ENCODE results near the gene ERGIC1. TPM values are rescaled to one million over a fixed set of nuclear protein-coding genes. Genes with fewer than 3 reads are reported as not detected.

Gene ERGIC1
- total and polyA plus RNA-seq, 10 of the 15 experiments (the other 5 are each of a cell fraction or from before 2014, with no cell fraction given) = 8.8 to 104 (median 76.3) TPM

GRCh38 chr5:172878933-172879752 lies 45.1 kb downstream of the ERGIC1 start:
- no peaks in the 10 kb centered on the region; the same call in 2 of the 3 replicates for H3K9me3 ChIP-seq (replicated peaks; ENCODE audit: control insufficient read depth, insufficient read depth, low read length)

More at GRCh38 chr5:172878933-172879752, 45.1 kb downstream of the ERGIC1 start:
- ChIA-PET RAD21 (ENCODE audit: unreplicated experiment) (no interaction called here), CTCF (no interaction called here), SMC1A (ENCODE audit: uncharacterized antibody, unreplicated experiment) (interaction anchor here (0.6 to 1.1 kb wide), 2 partner anchors 102 to 371 kb away, joined by 3 read pairs; no protein-coding TSS in a partner anchor), POLR2A (no interaction called here)
- no peaks in the 10 kb centered on the region; a peak in 1 of 4 replicates for H3K36me3 ChIP-seq (ENCODE audit: control insufficient read depth in 2 of 2, insufficient read depth in 2 of 2, low read length in 1 of 2)
- no peak overlapping the region for H2AFZ ChIP-seq (ENCODE audit: control insufficient read depth, low read depth, low read length)
- peaks cover 16% of the 10 kb centered on the region for H3K4me1 ChIP-seq (ENCODE audit: control insufficient read depth, insufficient read depth, low read length)
- in situ Hi-C loops (cut with MboI) (no loop called here), intact Hi-C loops (cut with micrococcal nuclease; ENCODE audit: unreplicated experiment) (no loop called here)
- no peak for TF ChIP-seq POLR2AphosphoS2 (IDR thresholded peaks at IDR 0.05; ENCODE audit: low read depth, low read length)
- no peak for TF ChIP-seq ZNF274 (IDR thresholded peaks at IDR 0.05; ENCODE audit: insufficient read depth, insufficient read length)
- no peak for TF ChIP-seq TAF1 (IDR thresholded peaks at IDR 0.05; ENCODE audit: borderline replicate concordance, low read depth, low read length)
- no peak for TF ChIP-seq MAX (IDR thresholded peaks at IDR 0.05; ENCODE audit: low read depth, low read length)
- DNase-seq (ENCODE audit: low read depth, low spot score) = no peak
- ATAC-seq = no peak
- WGBS (ENCODE audit: insufficient coverage, insufficient replicate concordance, low lambda C conversion rate, missing lambda C conversion rate) = 87% methylated on average over 20 of the region's 20 CpGs
- H3K27ac ChIP-seq (ENCODE audit: control insufficient read depth, insufficient read depth) = no peak overlapping the region
- H3K79me2 ChIP-seq (ENCODE audit: control insufficient read depth, insufficient read depth, low read length) = peaks cover 14% of the 10 kb centered on the region
- H3K9ac ChIP-seq (ENCODE audit: control insufficient read depth, insufficient read depth, low read length) = no peak overlapping the region
- no peak overlapping the region for H3K4me3 ChIP-seq
- no peak overlapping the region for H3K4me2 ChIP-seq (ENCODE audit: control insufficient read depth, insufficient read depth)
- H4K20me1 ChIP-seq (ENCODE audit: control insufficient read depth, insufficient read depth) = no peaks in the 10 kb centered on the region
- H3K27me3 ChIP-seq (replicated peaks in 1 of 2; ENCODE audit: control insufficient read depth in 2 of 2, insufficient read depth in 2 of 2, low read length in 1 of 2) = no peaks in the 10 kb centered on the region
- no peak for FAIRE-seq
- no TSS peak for BruUV-seq (replicated peaks)
